HepG2 (cell line): Measurements from ENCODE around the gene ACAT2. TPM values are rescaled to one million over a fixed set of nuclear protein-coding genes. Genes with fewer than 3 reads are reported as not detected.

Source experiments
- ATAC-seq: fragments of 200-7000 bp; cut with Tn5 transposase; 3 replicates; pipeline ENCODE4 v1.9.1; 2020; ENCODE audit warnings: mild to moderate bottlenecking, moderate library complexity
- BruUV-seq: library from RNA; stranded (reverse); fragments of 400-500 nt; replicated peaks from 2 replicates; lab custom pipeline; 2021; lab: Mats Ljungman, UMichigan
- CTCF ChIA-PET: fragments of 300-600 bp; formaldehyde crosslinking; extraction: SDS; loops from one replicate; lab custom pipeline; 2021; ENCODE audit warnings: low total read pairs, inconsistent platforms, low intra/inter-chr PET ratio; lab: Yijun Ruan, JAX
- POLR2A ChIA-PET: fragments of 350-600 bp; sonication (Branson Sonifier 250); formaldehyde crosslinking; loops from one replicate; lab custom pipeline; 2020; ENCODE audit warnings: antibody characterized with exemption, inconsistent platforms; lab: Yijun Ruan, JAX
- DNase-seq: peaks from one replicate; pipeline ENCODE4 v3.0.0-alpha.2; 2015; ENCODE audit warnings: low spot score
- FAIRE-seq: peaks from 3 replicates; lab custom pipeline; 2011; peaks lifted over from hg19 to GRCh38; lab: Jason Lieb, UNC
- H2AFZ ChIP-seq: one replicate; pipeline ENCODE4 v1.6.1; 2011; ENCODE audit warnings: low read length, inconsistent platforms
- H3K27ac ChIP-seq: fragments of 300-600 bp; 3 replicates; pipeline ENCODE4 v1.8.0; 2011; ENCODE audit warnings: mixed run types, mild to moderate bottlenecking, mixed read lengths, low read length, inconsistent platforms; ENCODE audit not compliant: insufficient read depth; ENCODE audit errors: extremely low read length
- H3K27me3 ChIP-seq, 2 experiments: fragments of 200-600 bp in 1 of 2; 2 replicates in 1 of 2; 3 replicates in 1 of 2; pipeline versions ENCODE4 v1.6.0 to v1.8.0; 2011; ENCODE audit warnings: low read length in 2 of 2, mild to moderate bottlenecking in 2 of 2, moderate library complexity in 2 of 2, inconsistent platforms in 1 of 2; ENCODE audit not compliant: insufficient read depth in 2 of 2, control insufficient read depth in 1 of 2
- H3K36me3 ChIP-seq, 2 experiments: fragments of 200-600 bp in 1 of 2; replicated peaks in 1 of 2; 2 replicates in 1 of 2; 3 replicates in 1 of 2; pipeline versions ENCODE4 v1.5.1 to v1.8.0; 2011; ENCODE audit warnings: low read length in 2 of 2, inconsistent platforms in 1 of 2; ENCODE audit not compliant: insufficient read depth in 2 of 2, control insufficient read depth in 1 of 2
- H3K4me1 ChIP-seq: 2 replicates; pipeline ENCODE4 v1.5.1; 2012; ENCODE audit warnings: low read length, inconsistent platforms; ENCODE audit not compliant: insufficient read depth
- H3K4me2 ChIP-seq: 2 replicates; pipeline ENCODE4 v1.6.0; 2011; ENCODE audit warnings: low read depth, low read length, inconsistent platforms
- H3K4me3 ChIP-seq, 3 experiments: fragments of 200-600 bp in 1 of 3; sonication (generic), shearing (Covaris generic) in 1 of 3; replicated peaks in 1 of 3; 2 replicates each; pipeline ENCODE4 v1.5.1; 2011 to 2016; ENCODE audit warnings: low read length in 3 of 3, inconsistent platforms in 2 of 3, low read depth in 2 of 3, mild to moderate bottlenecking in 2 of 3, control low read depth in 1 of 3, mixed read lengths in 1 of 3; ENCODE audit not compliant: insufficient read depth in 1 of 3
- H3K79me2 ChIP-seq: one replicate; pipeline ENCODE4 v1.6.1; 2011; ENCODE audit warnings: low read length, inconsistent platforms; ENCODE audit not compliant: insufficient read depth
- H3K9ac ChIP-seq: 2 replicates; pipeline ENCODE4 v1.6.0; 2011; ENCODE audit warnings: mild to moderate bottlenecking, low read depth, low read length, inconsistent platforms; ENCODE audit not compliant: insufficient read depth
- H3K9me3 ChIP-seq: 2 replicates; pipeline ENCODE4 v1.5.1; 2012; ENCODE audit warnings: mild to moderate bottlenecking, low read length
- H4K20me1 ChIP-seq: 2 replicates; pipeline ENCODE4 v1.6.0; 2011; ENCODE audit warnings: inconsistent platforms, mild to moderate bottlenecking, low read length, moderate library complexity; ENCODE audit not compliant: insufficient read depth
- AGO1 ChIP-seq: fragments of 200-400 bp; formaldehyde crosslinking; IDR thresholded peaks from 2 replicates; pipeline ENCODE4 v1.6.1; 2017; ENCODE audit warnings: mild to moderate bottlenecking, low read depth, low read length, moderate library complexity; ENCODE audit not compliant: poor library complexity, severe bottlenecking
- BCL3 ChIP-seq: sonication (generic); formaldehyde crosslinking; IDR thresholded peaks from 2 replicates; pipeline ENCODE4 v1.5.1; 2020; ENCODE audit warnings: mild to moderate bottlenecking, missing genetic modification reagents, moderate library complexity
- DZIP1 ChIP-seq: sonication (generic); formaldehyde crosslinking; IDR thresholded peaks from 2 replicates; pipeline ENCODE4 v1.5.0; 2020; ENCODE audit warnings: mild to moderate bottlenecking, missing genetic modification reagents
- HOXA3 ChIP-seq: sonication (generic); formaldehyde crosslinking; IDR thresholded peaks from 2 replicates; pipeline ENCODE4 v1.5.0; 2020; ENCODE audit warnings: missing genetic modification reagents
- MBNL3 ChIP-seq: fragments of 250-450 bp; sonication (Bioruptor Pico); conservative IDR thresholded peaks from 2 replicates; pipeline ENCODE4 v1.8.0; 2022; ENCODE audit warnings: mild to moderate bottlenecking, inconsistent platforms
- MLX ChIP-seq: IDR thresholded peaks from 2 replicates; pipeline ENCODE4 v1.6.1; 2016
- NFE2 ChIP-seq: sonication (generic); formaldehyde crosslinking; IDR thresholded peaks from 2 replicates; pipeline ENCODE4 v1.4.0; 2020; ENCODE audit warnings: missing genetic modification reagents
- RARG ChIP-seq: sonication (generic); formaldehyde crosslinking; IDR thresholded peaks from 2 replicates; pipeline ENCODE4 v1.4.0; 2020; ENCODE audit warnings: low read depth, mild to moderate bottlenecking, missing genetic modification reagents
- REL ChIP-seq: sonication (generic); formaldehyde crosslinking; conservative IDR thresholded peaks from 2 replicates; pipeline ENCODE4 v1.8.0; 2022; ENCODE audit warnings: mild to moderate bottlenecking, missing genetic modification reagents, moderate library complexity
- SOX13 ChIP-seq, 3 experiments: fragments of 450-650 bp in 1 of 3; sonication (generic) in 1 of 3; formaldehyde crosslinking in 1 of 3; IDR thresholded peaks in 2 of 3; conservative IDR thresholded peaks in 1 of 3; 2 replicates each; pipeline versions ENCODE4 v1.5.0 to v1.6.1; 2016 to 2020; ENCODE audit warnings: antibody characterized with exemption in 1 of 3, mild to moderate bottlenecking in 1 of 3, missing compliant biosample characterization in 1 of 3, missing genetic modification reagents in 1 of 3, moderate library complexity in 1 of 3
- TFAP4 ChIP-seq: sonication (generic); IDR thresholded peaks from 2 replicates; pipeline ENCODE4 v1.6.1; 2016; ENCODE audit warnings: low read depth, borderline replicate concordance
- ZIK1 ChIP-seq: sonication (generic); formaldehyde crosslinking; IDR thresholded peaks from 2 replicates; pipeline ENCODE4 v1.5.0; 2020; ENCODE audit warnings: mild to moderate bottlenecking, low read depth, missing genetic modification reagents, borderline replicate concordance
- ZNF12 ChIP-seq: sonication (generic); formaldehyde crosslinking; IDR thresholded peaks from 2 replicates; pipeline ENCODE4 v1.5.0; 2020; ENCODE audit warnings: missing genetic modification reagents
- ZNF326 ChIP-seq: sonication (generic); formaldehyde crosslinking; IDR thresholded peaks from 2 replicates; pipeline ENCODE4 v1.4.0; 2020; ENCODE audit warnings: missing genetic modification reagents, borderline replicate concordance
- ZNF496 ChIP-seq: sonication (generic); formaldehyde crosslinking; IDR thresholded peaks from 2 replicates; pipeline ENCODE4 v1.8.1; 2023; ENCODE audit warnings: mild to moderate bottlenecking, moderate library complexity, missing genetic modification reagents; ENCODE audit not compliant: insufficient replicate concordance
- ZNF547 ChIP-seq: sonication (generic); formaldehyde crosslinking; IDR thresholded peaks from 2 replicates; pipeline ENCODE4 v1.5.1; 2020; ENCODE audit warnings: mild to moderate bottlenecking, missing genetic modification reagents
- ZNF644 ChIP-seq: IDR thresholded peaks from 2 replicates; pipeline ENCODE4 v1.6.1; 2016; ENCODE audit warnings: low read depth
- WGBS: methylation state at CpG from one replicate; pipeline ENCODE4 v1.1.6; 2017; ENCODE audit warnings: low lambda C conversion rate; 5-methylcytosine and 5-hydroxymethylcytosine counted together
- in situ Hi-C: cut with HindIII; loops from 2 replicates; pipeline ENCODE4 v1.10.0; 2017; ENCODE audit warnings: low pct_unique_long_range_greater_than_20kb; ENCODE audit not compliant: extremely low pct_ligation_motif_present
- intact Hi-C: fragments of 100-400 bp; cut with micrococcal nuclease; formaldehyde crosslinking; loops from one replicate; pipeline ENCODE4 v1.10.0; 2022; ENCODE audit not compliant: unreplicated experiment
- polyA plus RNA-seq, 8 experiments: library from polyadenylated mRNA; depleted of rRNA in 3 of 8; stranded (reverse) in 7 of 8; unstranded in 1 of 8; fragments of >200 nt; fragmentation: Illumina TruSeq in 4 of 8; extraction: Trizol in 4 of 8; gene quantifications; 2 replicates each; pipeline versions ENCODE4 v1.2.1 to v1.2.3, GENCODE V29; 2011 to 2016; ENCODE audit warnings: low read depth in 4 of 8, missing spikeins in 1 of 8, mixed read lengths in 1 of 8; ENCODE audit not compliant: insufficient read depth in 1 of 8
- total RNA-seq, 5 experiments: library from RNA; depleted of rRNA; stranded (reverse); fragments of >200 nt; fragmentation: Illumina TruSeq; extraction: Trizol; gene quantifications; 2 replicates each; pipeline ENCODE4 v1.2.3, GENCODE V29; 2016; ENCODE audit warnings: low read depth in 1 of 5

The ACAT2 gene
- total and polyA plus RNA-seq, 2 of the 13 experiments (the other 11 are each of a cell fraction or from before 2014, with no cell fraction given) = 121 to 534 TPM

GRCh38 chr6:159789377-159790148 is 27.7 kb downstream of the ACAT2 start, which contains the start of gene TCP1:
TSS of gene TCP1 (minus strand) at chr6:159789602. CDS start at chr6:159789468, 134 bp downstream.
- in situ Hi-C loops (loop anchor here (5.0 kb wide), 2 partner anchors 62 to 97 kb away; partner anchors contain the start of genes SOD2 and WTAP), intact Hi-C loops (loop anchor here (1.0 to 5.0 kb wide), 5 partner anchors 17 to 98 kb away; partner anchors contain the start of genes ACAT2 and WTAP)
- Histone ChIP-seq H2AFZ (peak within 1 kb of the TSS; percentile 55), H3K4me2 (peak within 1 kb of the TSS; percentile 99), H4K20me1 (peaks cover 21% of the 10 kb centered on the region), H3K4me3 (peak within 1 kb of the TSS; percentile 91 to 94 (median 93)), H3K27ac (peak within 1 kb of the TSS; percentile 91), H3K4me1 (peaks cover 71% of the 10 kb centered on the region), H3K9ac (peak within 1 kb of the TSS; percentile 92), H3K36me3 (peaks cover 3 to 32% of the 10 kb centered on the region in 2 experiments; a peak in 4 of 5 replicates), H3K9me3 (no peaks in the 10 kb centered on the region), H3K79me2 (peaks cover 88% of the 10 kb centered on the region), H3K27me3 (no peaks in the 10 kb centered on the region; a peak in 1 of 5 replicates)
- DNase-seq (peak; percentile 100), ATAC-seq (peak; percentile 87), FAIRE-seq (peak; percentile 81)
- 1% methylated on average over 42 of the region's 64 CpGs for WGBS
- no TSS peak for BruUV-seq
- POLR2A ChIA-PET = interaction anchor here (0.6 to 7.1 kb wide), 32 partner anchors 8 to 789 kb away, joined by 3 to 165 read pairs (median 6); partner anchors contain the start of genes ACAT2, PNLDC1, RSPH3 and SOD2
- CTCF ChIA-PET = no interaction called here
- TF ChIP-seq NFE2 (CRISPR knock-in tag) = no peak
- no peak for TF ChIP-seq ZNF12 (CRISPR knock-in tag)
- TF ChIP-seq DZIP1 (CRISPR knock-in tag) = no peak
- TF ChIP-seq MLX (CRISPR knock-in tag) = peak; percentile 47; the same call in 1 of the 2 replicates
- peak; percentile 74 for TF ChIP-seq HOXA3 (CRISPR knock-in tag)
- no peak for TF ChIP-seq BCL3 (CRISPR knock-in tag)
- no peak for TF ChIP-seq ZNF644 (CRISPR knock-in tag)
- TF ChIP-seq AGO1 = no peak
- TF ChIP-seq ZNF547 (CRISPR knock-in tag) = peak; percentile 6
- TF ChIP-seq RARG = peak; percentile 24; the same call in 1 of the 2 replicates
- no peak for TF ChIP-seq ZNF496 (CRISPR knock-in tag)
- peak; percentile 95 for TF ChIP-seq REL (CRISPR knock-in tag)
- TF ChIP-seq SOX13 (IDR thresholded peaks at IDR 0.05) = 0 out of 2 replicates have a peak, but pooled peaks have one; percentile 57
- TF ChIP-seq SOX13 (CRISPR knock-in tag; conservative IDR thresholded peaks at IDR 0.05 in 1 of 2, IDR thresholded peaks at IDR 0.05 in 1 of 2) = peak in 1 of 2 experiments; percentile 4; a peak in 1 of 4 replicates
- peak; percentile 62; the same call in 1 of the 2 replicates for TF ChIP-seq TFAP4
- TF ChIP-seq ZIK1 (CRISPR knock-in tag) = peak; percentile 77; the same call in 1 of the 2 replicates
- no peak for TF ChIP-seq ZNF326 (CRISPR knock-in tag)
- TF ChIP-seq MBNL3 (CRISPR knock-in tag) = no peak
